ENCODE measurements around the gene TIPRL.
"Not testable (repeated sequence)": the region's sequence is repeated elsewhere in the genome, so short reads cannot be mapped to it uniquely, and the experiment has no call there.

TIPRL gene

DNA sequence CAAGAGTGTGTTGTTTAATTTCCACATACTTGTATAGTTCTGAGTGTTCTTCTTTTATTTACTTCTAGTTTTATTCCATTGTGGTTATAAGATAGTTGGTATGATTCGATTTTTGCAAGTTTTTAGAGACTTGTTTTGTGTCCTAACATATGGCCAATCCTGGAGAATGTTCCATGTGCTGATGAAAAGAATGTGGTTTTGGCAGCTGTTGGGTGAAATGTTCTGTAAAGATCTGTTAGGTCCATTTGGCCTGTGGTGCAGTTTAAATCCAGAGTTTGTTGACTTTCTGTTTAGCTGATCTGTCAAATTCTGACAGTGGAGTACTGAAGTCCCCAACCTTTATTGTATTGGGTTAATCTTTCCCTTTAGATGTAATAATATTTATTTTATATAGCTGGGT lies 19.5 kb upstream of the TIPRL start:
- no peak for DNase-seq (ENCODE audit: low spot score)

GRCh38 chr1:168159979-168160378 lies 18.8 kb upstream of the TIPRL start:
- DNase-seq (ENCODE audit: low spot score) = no peak

- no peak for DNase-seq (ENCODE audit: low spot score)
Measured at GRCh38 chr1:168161459-168161858, 17.3 kb upstream of the TIPRL start.

DNA sequence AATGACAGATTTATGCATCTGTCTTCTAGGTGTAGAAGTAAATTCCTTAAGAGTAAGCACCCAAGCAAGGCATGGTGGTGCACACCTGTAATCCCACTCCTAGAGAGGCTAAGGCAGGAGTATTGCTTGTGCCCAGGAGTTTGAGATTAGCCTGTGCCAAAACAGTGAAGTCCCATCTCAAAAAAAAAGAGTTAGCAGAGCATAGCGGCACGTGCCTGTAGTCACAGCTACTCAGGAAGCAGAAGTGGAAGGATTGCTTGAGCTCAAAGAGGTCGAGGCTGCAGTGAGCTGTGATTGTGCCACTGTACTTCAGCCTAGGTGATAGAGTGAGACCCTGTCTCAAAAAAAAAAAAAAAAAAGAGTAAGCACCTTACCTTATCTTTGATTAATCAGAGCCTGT lies 15.1 kb upstream of the TIPRL start:
- no peak for DNase-seq (ENCODE audit: low spot score)

- no peak for DNase-seq (ENCODE audit: low spot score)
Measured at GRCh38 chr1:168164771-168165170, 14.0 kb upstream of the TIPRL start.

GRCh38 chr1:168167806-168168205 lies 11.0 kb upstream of the TIPRL start:
- DNase-seq (ENCODE audit: low spot score) = no peak

DNA sequence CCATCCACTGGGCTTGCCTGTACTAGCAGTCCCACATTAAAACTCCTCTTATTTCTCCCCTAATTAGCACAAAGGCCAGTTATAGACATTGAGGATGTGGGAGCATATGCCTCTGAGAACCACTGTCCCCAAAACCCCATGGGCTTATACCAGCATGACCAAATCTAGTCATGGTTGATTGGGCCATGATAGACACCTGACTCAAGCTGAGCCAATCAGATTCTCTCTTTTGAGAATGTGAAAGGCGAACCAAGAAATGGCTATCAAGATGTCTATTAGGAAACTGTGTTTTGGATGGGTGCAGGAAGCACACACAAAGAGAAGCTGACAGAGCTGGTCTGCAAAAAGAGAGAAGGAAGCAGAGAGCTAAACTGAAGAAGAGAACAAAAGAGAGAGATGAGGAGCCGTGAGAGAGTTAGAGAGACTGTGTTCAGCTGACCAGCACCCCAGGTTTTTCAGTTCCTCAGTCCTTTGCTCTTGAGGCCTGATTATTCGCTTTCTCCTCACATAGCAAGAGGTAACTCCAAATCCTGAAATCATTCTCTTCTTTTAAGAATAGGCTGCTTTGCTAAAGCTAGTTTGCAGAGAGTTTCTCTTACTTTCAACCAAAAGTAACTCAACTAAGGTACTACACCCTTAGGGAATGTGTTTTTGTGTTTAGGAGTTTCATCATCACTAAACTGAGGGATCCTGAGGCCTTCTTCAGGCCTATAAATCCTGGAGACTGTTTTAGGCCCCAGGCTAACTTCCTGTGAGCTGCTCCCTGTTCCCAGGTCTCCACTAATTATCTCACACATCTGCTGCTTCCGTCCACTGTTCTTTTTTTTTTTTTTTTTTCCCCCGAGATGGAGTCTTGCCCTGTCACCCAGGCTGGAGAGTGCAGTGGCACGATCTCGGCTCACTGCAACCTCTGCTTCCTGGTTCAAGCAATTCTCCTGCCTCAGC lies 7.9 kb upstream of the TIPRL start:
- DNase-seq (ENCODE audit: low spot score) = no peak

GRCh38 chr1:168172250-168172915 lies 6.4 kb upstream of the TIPRL start:
- no peak for DNase-seq (ENCODE audit: low spot score)

GRCh38 chr1:168178227-168178637 lies 530 bp upstream of the TIPRL start:
- DNase-seq (ENCODE audit: low spot score) = peak; percentile 2

- DNase-seq (ENCODE audit: low spot score) = peak; percentile 15
Measured at GRCh38 chr1:168179438-168180147, 831 bp downstream of the TIPRL start.

DNA sequence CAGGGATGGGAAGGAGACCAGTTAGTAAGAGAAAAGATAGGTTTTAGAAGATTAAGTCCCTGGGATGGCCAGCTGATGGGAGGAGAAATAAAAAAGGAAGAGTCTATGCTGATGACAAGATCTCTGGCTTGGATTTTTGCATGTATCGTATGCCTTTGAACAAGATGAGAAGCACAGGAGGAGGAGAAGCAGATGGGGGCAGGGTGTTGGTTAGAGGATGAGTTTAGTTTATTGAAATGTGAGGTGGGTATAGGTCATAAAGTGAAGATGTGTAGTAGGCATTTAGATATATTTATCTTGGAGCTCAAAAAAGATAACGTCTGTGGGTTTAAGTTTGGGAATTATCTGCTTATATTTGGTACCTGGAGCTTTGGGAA lies 1.4 kb downstream of the TIPRL start:
- no peak for DNase-seq (ENCODE audit: low spot score)

DNA sequence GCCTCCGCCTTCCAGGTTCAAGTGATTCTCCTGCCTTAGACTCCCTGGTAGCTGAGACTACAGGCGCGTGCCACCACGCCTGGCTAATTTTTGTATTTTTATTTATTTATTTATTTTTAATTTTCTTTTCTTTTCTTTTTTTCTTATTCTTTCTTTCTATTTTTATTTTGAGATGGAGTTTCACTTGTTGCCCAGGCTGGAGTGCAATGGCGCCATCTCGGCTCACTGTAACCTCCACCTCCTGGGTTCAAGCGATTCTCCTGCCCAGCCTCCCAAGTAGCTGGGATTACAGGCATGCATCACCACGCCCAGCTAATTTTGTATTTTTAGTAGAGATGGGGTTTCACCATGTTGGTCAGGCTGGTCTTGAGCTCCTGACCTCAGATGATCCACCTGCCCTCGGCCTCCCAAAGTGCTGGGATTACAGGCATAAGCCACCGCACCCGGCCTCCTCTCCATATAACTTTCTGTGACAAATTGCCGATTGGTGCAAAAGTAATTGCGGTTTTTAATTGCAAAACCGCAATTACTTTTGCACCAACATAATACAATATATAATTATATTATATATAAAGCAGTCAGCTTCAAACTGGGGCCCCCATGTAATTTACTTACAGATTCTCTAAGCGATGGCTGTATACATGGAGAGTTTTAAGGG lies 2.4 kb downstream of the TIPRL start:
- not testable (repeated sequence) for DNase-seq (ENCODE audit: low spot score)

DNA sequence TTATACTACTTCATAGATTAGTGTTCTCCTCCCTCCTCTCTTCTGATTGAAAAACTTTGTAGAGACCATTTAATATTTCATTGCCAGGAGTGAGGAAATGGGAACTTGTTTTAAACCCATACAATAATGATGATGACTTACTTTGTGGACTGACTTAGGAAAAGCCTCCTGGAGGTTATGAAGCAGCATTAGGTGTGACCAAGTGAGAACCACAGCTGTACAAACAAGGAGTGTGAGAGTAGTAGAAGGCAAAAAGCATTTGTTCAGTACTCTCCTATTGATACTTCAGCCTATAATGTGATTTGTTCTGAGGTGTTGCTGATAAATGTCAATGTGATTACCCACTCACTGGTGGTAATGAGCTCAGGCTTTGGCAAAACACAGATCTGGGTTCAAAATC lies 8.4 kb downstream of the TIPRL start:
- no peak for DNase-seq (ENCODE audit: low spot score)

- DNase-seq (ENCODE audit: low spot score) = no peak
Measured at GRCh38 chr1:168190403-168190802, 11.6 kb downstream of the TIPRL start.

DNA sequence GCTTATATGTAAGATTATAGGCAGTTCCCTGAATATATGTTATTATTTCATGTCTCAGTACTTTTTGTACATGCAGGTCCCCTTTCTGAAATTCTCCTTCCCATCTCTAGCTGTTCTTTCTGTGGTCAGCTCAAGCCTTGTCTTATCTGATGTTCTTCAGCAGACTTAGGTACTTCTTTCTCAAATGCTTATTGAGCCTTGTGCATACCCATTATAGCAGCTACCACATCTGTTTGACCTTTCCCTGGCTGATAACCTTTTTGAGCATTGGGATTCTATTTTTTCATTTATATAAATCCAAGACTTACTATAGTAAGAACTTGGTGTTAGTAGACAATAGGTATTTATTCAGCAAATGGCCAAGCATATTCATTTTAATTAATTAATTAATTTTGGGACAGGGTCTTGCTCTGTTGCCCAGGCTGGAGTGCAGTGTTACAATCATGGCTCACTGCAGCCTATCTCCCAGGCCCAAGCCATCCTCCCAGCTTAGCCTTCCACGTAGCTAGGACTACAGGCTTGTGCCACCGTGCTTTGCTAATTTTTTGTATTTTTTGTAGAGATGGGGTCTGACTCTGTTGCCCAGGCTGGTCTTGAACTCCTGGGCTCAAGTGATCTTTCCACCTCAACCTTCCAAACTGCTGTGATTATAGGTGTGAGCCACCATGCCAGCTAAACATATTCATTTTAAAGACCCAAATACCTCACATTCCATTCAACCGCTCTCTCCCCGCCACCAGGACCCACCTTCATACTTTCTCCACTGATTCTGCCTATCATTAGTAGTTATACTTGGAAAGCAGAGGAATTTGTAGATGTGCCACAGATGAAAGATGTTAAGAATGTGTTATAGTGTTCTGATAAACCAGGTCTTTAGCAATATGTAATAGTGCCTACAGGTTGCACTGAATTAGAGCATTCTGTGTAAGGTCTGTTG lies 16.7 kb downstream of the TIPRL start:
- no peak for DNase-seq (ENCODE audit: low spot score)

- DNase-seq (ENCODE audit: low spot score) = no peak
Measured at GRCh38 chr1:168199056-168199455, 20.3 kb downstream of the TIPRL start.

- no peak for DNase-seq (ENCODE audit: low spot score)
Measured at GRCh38 chr1:168202941-168203654, 24.3 kb downstream of the TIPRL start.

DNA sequence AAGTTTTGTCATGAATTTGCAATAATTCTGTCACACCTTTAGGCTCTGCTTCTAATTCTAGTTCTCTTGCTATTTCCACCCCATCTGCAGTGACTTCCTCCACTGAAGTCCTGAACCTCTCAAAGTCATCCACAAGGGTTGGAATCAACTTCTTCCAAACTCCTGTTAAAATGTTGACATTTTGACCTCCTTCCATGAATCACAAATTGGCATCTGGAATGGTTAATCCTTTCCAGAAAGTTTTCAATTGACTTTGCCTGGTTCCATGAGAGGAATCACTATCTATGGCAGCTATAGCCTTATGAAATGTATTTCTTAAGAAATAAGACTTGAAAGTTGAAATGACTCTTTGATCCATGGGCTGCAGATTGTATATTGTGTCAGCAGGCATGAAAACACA lies 27.3 kb downstream of the TIPRL start:
- no peak for DNase-seq (ENCODE audit: low spot score)

DNA sequence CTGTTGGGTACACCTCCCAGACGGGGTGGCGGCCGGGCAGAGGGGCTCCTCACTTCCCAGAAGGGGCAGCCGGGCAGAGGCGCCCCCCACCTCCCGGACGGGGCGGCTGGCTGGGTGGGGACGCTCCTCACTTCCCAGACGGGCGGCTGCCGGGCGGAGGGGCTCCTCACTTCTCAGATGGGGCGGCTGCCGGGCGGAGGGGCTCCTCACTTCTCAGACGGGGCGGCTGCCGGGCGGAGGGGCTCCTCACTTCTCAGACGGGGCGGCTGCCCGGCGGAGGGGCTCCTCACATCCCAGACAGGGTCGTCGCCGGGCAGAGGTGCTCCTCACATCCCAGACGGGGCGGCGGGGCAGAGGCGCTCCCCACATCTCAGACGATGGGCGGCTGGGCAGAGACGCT lies 28.9 kb downstream of the TIPRL start:
- not testable (repeated sequence) for DNase-seq (ENCODE audit: low spot score)

- DNase-seq (ENCODE audit: low spot score) = no peak
Measured at GRCh38 chr1:168210312-168210711, 31.6 kb downstream of the TIPRL start.
